Hematopoietic multipotent progenitor cell treated with erythropoietin and hydrocortisone succinate and interleukin-3 and kit ligand, for 6 days (in vitro differentiated cells): ENCODE results near the gene ZNF23.

Experiments used
- DNase-seq: peaks from one replicate; pipeline ENCODE4 v3.0.0-alpha.2; 2015

ZNF23 gene

DNA sequence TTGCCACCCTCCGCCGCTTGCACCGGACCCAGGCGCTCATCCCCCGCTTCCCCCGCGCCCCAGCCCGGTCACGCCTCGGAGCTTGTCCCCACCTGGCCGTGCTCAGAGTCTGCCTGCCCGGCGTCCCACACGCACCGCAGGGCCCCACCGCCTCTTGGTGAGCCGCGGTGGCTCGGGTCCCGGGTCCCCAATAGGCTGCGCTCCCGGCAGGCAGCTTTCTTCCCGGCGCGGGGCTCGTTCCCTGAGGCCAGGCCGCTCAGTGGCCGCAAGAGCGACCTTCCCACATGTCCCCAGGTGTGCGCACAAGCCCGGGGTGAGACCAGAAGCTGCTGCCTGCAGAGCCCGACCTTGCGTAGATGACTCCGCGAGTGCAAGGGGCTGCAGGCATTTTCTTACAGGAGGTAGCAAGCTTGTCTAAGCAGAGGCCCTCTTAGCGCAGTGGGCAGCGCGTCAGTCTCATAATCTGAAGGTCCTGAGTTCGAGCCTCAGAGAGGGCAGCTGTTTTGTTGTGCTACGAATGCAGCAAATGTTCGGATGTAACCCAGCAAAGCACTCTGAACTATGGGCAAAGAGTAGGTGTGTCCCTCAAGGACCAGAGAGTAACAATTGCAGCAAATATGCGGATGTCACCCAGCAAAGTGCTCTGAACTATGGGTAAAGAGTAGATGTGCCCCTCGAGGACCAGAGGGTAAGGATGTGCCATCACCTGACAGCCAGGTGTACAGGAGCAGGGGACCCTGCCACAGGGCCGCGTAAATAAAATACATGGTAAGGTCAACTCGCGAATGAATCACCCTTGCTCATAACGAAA is 35.8 kb downstream of the ZNF23 start:
- DNase-seq: peak; percentile 74

- DNase-seq: no peak
These were observed 36.3 kb downstream of the ZNF23 start for GRCh38 chr16:71425746-71426068.

DNA sequence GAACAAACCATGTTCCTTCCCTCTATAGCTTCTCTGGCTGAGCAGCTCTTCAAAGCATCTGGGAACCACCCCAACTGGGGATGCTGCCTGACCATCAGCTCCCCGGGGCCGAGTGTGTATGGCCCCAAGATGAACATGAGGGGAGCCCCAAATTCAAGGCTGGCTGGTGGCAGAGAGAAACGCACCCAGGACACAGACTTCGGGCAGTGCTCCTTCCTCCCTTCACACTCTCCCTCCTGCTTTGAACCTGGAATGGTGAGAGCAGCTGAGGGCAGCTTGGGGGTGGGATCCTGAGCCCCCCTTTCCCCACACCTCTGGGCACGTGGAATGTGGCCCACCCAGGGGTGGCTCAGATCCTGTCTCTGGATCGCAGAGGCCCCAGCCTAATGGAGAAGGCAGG is 37.4 kb downstream of the ZNF23 start:
- DNase-seq: no peak

- DNase-seq: no peak
These were observed 38.2 kb downstream of the ZNF23 start for GRCh38 chr16:71423865-71424264.

DNA sequence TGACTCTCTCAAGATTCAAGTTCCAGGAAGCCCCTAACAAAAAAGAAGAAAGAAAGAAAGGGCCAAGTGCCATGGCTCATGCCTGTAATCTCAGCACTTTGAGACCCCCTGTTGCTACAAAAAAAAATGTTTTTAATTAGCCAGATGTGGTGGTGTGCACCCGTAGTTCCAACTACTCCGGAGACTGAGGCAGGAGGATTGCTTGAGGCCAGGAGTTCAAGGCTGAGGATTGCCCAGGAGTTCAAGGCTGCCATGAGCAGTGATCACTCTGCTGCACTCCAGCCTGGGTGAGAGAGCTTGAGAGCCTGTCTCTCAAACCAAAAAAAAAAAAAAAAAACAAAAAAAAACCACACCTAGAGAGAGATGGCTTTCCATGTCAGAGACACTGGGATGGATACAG is 39.0 kb downstream of the ZNF23 start:
- no peak for DNase-seq

DNA sequence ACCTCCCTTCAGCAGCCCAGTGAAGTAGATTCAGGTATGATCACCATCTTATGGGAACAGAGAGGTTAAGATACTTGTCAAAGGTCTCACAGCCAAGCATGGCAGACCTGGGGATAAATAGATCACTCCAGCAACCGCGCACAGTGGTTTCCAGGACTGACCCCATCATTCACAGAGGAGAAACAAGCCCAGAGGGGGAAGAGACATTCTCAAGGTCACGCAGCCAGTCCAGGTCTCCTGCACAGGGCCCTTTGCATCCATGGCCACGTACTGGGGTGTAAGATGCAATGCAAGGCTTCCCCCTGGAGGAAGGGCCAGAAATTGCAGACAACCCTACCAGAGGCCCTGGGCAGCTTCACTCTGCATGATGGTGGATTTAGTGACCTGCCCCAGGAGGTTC is 40.1 kb downstream of the ZNF23 start:
- DNase-seq: peak; percentile 72

GRCh38 chr16:71414038-71414437 is 48.0 kb downstream of the ZNF23 start:
- no peak for DNase-seq

DNA sequence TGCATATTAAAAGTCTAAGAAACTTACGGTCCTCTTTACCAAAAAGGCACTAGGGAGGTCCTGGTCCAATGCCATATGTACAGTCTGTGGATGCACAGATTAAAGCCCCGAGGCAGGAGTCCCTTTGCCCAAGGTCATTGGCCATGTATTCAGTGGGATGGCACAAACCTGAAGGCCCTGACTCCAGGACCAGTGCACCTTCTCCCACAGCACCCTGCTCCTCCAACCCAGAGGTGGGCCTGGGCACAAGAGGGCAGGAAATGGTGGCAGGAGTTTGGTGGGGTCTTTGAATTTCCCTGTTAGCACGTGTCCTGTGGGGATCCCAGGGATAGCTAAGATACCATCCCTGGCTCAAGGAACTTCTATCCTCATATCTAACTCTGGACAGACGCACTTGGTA is 48.7 kb downstream of the ZNF23 start:
- DNase-seq: no peak

DNA sequence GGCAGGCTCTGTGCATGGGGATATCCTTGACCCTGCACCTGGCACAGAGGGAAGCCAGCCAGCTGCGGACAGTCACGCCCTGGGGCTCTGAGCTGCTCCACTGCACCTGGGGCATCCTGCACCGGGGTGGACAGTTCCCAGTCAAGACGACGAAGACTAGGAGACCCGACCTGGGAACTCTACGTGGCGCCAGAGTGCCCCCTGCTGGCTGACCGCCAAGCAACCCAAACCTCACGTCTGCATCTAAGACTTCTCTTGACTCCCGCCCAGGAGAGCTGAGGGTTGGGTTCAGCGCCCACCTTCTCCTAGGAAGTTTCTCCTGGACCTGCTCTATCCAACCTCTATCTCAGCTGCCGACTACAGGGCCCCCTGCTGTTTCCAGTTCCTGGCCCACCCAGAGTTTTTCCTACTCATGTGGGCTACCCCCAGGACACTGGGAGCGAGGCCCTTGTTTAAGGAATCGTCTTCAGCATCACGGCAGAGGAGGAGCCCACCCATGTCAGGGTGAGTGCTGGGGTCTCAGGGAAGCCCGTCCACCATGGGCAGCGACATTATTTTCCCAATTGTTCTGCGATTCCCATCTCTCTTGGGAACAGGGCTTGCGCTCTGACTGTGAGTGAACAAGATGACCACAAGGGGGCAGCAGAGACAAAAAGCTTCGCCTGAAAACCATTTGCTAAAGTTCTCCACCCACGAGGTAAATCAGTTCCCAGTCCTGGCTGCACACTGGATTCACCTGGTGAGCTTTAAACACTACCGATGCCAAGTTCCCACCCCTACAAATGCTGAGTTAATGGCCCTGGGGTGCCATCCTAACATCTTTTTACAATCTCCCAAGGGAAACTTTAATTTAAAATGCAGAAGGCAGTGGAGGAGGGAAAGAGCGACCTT is 49.5 kb downstream of the ZNF23 start:
- DNase-seq: peak; percentile 92

DNA sequence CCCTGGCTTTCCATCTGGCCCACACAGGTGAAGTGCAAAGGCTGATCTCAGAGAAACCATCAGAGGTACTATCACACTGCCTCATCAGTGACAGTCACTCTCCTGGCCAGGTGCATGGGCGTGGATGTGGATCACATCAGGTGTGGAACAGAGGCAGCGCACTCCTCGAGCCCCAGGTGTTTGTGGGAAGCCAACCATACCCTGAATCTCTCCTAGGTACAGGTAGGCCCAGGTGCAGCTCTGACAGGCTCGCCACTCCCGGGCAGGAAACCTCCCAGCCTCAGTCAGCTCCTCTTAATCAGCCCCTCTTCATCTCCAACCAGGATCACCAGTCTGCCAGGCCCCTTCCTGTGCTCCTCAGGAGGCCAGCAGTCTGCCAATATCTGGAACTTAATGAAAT is 51.9 kb downstream of the ZNF23 start:
- DNase-seq: no peak

DNA sequence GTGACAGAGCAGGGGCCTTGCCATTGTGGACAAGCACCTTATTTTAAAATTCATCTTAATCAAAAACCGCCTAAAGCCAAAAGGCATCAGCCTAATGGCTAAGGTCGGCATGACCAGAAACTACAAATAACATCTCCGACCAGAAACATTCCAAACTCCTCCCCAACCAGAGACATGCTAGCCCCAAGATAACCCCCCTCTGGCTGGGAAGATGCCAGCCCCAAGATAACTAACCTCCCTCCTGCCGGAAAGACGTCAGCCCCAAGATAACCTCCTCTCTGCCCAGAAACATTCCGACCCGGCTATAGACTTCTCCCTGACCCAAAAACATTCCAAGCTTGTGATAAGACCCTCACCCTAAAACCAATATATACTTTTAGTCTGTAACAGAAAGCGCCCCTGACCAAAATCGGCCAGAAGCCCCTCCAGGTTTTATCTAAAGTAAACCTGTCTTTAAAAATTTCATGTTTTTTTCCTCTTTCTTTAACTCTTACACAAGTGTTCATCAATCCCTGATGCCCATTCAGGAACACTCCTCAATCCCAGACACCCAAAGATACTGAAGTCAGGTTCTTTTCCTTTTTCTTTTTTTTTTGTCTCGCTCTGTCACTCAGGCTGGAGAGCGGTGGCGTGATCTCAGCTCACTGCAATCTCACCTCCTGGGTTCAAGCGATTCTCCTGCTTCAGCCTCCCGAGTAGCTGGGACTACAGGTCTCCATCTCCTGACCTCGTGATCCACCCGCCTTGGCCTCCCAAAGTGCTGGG is 52.9 kb downstream of the ZNF23 start:
- no peak for DNase-seq

DNA sequence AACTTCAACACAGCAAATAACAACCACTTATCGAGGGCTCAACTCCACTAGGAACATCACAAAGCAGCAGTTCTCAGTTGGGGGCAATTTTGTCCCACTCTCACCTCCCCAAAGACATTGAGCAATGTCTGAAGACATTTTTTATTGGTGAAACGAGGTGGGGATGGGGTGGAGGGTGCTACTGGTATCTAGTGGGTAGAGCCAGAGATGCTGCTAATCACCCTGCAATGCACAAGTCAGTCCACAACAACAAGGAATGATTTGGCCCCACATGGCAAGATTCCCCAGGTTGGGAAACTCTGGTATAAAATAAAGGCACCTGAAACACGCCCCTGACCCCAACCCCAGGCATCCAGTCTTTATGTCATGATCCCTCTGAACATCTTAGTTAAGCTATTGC is 53.5 kb downstream of the ZNF23 start:
- DNase-seq: no peak

DNA sequence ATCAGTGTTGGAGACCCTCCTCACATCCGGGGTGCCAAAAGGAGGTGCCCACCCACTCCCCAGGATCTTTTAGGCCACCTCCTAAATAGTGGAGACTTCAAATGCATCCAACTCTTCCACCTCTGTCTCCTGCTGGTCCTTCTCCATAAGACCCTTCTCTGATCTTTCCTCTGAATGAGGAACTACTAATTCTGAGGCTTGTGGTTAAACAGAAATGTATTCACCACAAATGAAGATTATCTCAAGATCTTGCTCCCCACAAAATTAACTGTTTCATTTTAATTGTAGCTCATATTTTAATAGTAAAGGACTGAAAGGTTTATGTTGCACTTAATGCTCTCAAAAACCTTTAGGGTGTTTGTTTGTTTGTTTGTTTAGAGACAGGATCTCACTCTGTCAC is 54.3 kb downstream of the ZNF23 start:
- peak; percentile 55 for DNase-seq

DNA sequence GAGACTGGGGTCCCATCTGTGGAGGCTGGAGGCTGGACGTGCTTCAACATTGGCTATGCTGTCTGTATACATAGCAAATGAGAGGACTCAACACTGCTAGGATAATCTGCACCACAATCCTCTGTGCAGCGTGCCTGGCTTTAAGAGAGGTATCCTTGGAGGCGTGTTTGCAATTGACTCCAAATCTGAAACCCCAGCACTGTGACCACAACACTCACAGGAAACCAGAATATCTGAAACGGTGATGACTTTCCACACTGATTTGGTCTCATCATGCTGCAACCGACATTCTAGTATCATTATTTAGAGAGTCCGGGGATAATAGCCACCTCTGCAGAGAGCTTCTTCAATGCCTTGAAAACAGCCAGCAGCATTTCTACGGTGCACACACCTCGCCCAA is 55.3 kb downstream of the ZNF23 start:
- no peak for DNase-seq

- DNase-seq: no peak
These were observed 55.7 kb downstream of the ZNF23 start for GRCh38 chr16:71406316-71406715.

- DNase-seq: no peak
These were observed 57.7 kb downstream of the ZNF23 start for GRCh38 chr16:71404364-71404763.

DNA sequence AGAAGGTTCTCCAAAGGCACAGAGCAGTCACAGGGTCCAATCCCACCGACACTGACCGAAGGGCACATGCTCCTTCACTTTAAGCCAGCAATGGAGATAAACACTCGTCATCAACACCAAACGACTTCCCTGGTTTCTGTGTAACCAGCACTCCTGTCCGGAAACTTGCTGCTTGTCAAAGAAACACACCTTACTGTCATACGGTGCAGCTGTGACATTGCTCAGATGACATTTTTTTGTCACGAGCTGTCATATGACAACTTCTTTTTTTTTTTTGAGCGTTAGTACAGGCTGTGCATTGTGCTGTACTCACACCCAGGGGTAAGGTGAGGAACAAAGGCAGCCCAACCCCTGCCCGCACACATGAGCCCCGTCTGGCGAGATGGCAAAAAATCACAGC is 59.4 kb downstream of the ZNF23 start:
- DNase-seq: no peak

GRCh38 chr16:71402007-71402406 is 60.0 kb downstream of the ZNF23 start:
- no peak for DNase-seq

DNA sequence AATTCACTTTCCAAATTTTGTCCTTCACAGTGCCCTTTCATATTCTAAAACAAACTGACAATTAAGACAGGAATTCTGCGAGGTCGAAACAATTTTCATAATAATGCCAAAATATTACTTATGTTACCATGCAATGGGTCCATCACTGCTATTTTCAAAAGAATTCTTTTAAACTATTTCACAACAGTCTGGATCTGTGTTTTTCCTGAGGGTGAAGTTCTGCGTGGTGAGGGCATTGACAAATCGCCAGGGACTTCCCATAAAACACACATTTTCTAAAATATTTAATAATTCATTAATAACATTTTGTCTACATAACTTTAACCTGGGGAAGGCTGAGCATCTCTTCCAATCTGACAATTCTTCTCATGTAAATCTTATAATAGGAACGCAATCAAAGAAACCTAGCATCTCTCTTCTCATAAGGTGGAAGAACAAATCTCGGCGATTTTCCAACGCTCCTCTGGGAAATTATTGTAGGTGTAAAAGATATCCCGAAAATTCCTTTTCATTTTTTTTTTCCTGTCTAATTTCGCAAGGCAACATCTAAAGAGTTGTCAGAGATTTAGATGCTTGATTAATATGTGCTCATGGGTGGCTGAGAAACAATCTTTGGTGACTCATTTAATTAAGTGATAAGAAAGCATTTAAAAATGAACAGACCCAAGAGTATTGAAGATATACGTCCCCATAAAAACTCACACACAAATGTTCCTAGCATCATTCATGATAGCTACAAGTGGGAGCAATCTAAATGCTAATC is 62.1 kb downstream of the ZNF23 start:
- DNase-seq: no peak
